GM12892 (cell line): ENCODE results near the gene AHRR.

ENCODE experiments used
- POLR2A ChIP-seq: IDR thresholded peaks from 2 replicates; pipeline ENCODE4 v1.6.1; 2011; ENCODE audit warnings: low read depth, low read length, control low read depth
- POLR2AphosphoS5 ChIP-seq: IDR thresholded peaks from 2 replicates; pipeline ENCODE4 v1.6.1; 2011; ENCODE audit warnings: low read depth, low read length, control low read depth
- TAF1 ChIP-seq: IDR thresholded peaks from 2 replicates; pipeline ENCODE4 v1.6.1; 2011; ENCODE audit warnings: low read depth, mild to moderate bottlenecking, control low read depth, low read length, borderline replicate concordance

DNA sequence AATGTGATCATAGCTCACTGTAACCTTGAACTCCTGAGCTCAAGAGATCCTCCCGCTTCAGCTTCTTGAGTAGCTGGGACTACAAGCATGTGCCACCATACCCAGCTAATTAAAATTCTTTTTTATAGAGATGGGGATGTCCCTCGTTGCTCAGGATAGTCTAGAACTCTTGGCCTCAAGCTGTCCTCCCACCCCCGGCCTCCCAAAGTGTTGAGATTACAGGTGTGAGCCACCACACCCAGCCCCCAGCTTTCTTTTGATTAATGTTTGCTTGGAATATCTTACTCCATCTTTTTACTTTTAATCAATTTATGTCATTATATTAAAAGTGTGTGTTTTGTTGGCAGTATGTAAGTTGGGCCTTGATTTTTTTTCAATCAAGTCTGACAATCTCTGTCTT, 62.1 kb downstream of the AHRR start:
- TF ChIP-seq POLR2AphosphoS5: no peak
- TF ChIP-seq POLR2A: no peak
- TF ChIP-seq TAF1: no peak
